WTC11 (cell line): ENCODE measurements around the gene GUCA2A. TPM values are rescaled to one million over a fixed set of nuclear protein-coding genes. Genes with fewer than 3 reads are reported as not detected.

ENCODE experiments used
- ATF1 ChIP-seq: sonication (generic); formaldehyde crosslinking; IDR thresholded peaks from 2 replicates; pipeline ENCODE4 v1.8.1; 2023; ENCODE audit warnings: mild to moderate bottlenecking, moderate library complexity, missing genetic modification reagents
- ATF6 ChIP-seq: sonication (generic); formaldehyde crosslinking; IDR thresholded peaks from 2 replicates; pipeline ENCODE4 v1.8.1; 2023; ENCODE audit warnings: mild to moderate bottlenecking, missing genetic modification reagents
- CTCF ChIP-seq: fragments of 200-600 bp; IDR thresholded peaks from 2 replicates; pipeline ENCODE4 v1.8.0; 2022; ENCODE audit warnings: antibody characterized with exemption
- ELF4 ChIP-seq: sonication (generic); formaldehyde crosslinking; IDR thresholded peaks from 2 replicates; pipeline ENCODE4 v1.8.1; 2022; ENCODE audit warnings: low read depth, mild to moderate bottlenecking, moderate library complexity, missing genetic modification reagents
- FOXK1 ChIP-seq: sonication (generic); formaldehyde crosslinking; IDR thresholded peaks from 2 replicates; pipeline ENCODE4 v1.8.0; 2022; ENCODE audit warnings: mild to moderate bottlenecking, moderate library complexity, missing genetic modification reagents
- GABPB1 ChIP-seq: sonication (generic); formaldehyde crosslinking; IDR thresholded peaks from 2 replicates; pipeline ENCODE4 v1.8.1; 2023; ENCODE audit warnings: mild to moderate bottlenecking, missing genetic modification reagents
- GRHL2 ChIP-seq: fragments of 250-450 bp; sonication (Bioruptor Pico); IDR thresholded peaks from 2 replicates; pipeline ENCODE4 v1.8.0; 2022; ENCODE audit warnings: mild to moderate bottlenecking, moderate library complexity; ENCODE audit not compliant: insufficient replicate concordance, severe bottlenecking
- MLX ChIP-seq: sonication (generic); formaldehyde crosslinking; IDR thresholded peaks from 2 replicates; pipeline ENCODE4 v1.8.1; 2023; ENCODE audit warnings: mild to moderate bottlenecking, missing genetic modification reagents, moderate library complexity
- MYBL2 ChIP-seq: sonication (generic); formaldehyde crosslinking; IDR thresholded peaks from 2 replicates; pipeline ENCODE4 v1.8.1; 2023; ENCODE audit warnings: mild to moderate bottlenecking, moderate library complexity, missing genetic modification reagents
- NFE2L1 ChIP-seq: sonication (generic); formaldehyde crosslinking; IDR thresholded peaks from 2 replicates; pipeline ENCODE4 v1.8.1; 2023; ENCODE audit warnings: missing genetic modification reagents
- NR2C2 ChIP-seq: sonication (generic); formaldehyde crosslinking; IDR thresholded peaks from 2 replicates; pipeline ENCODE4 v1.8.0; 2022; ENCODE audit warnings: mild to moderate bottlenecking, missing genetic modification reagents
- NR3C1 ChIP-seq: sonication (generic); formaldehyde crosslinking; conservative IDR thresholded peaks from 2 replicates; pipeline ENCODE4 v1.8.1; 2023; ENCODE audit warnings: low read depth, mild to moderate bottlenecking, missing genetic modification reagents
- OVOL2 ChIP-seq: fragments of 250-450 bp; sonication (Bioruptor Pico); IDR thresholded peaks from 2 replicates; pipeline ENCODE4 v1.9.0; 2021; ENCODE audit warnings: mild to moderate bottlenecking, borderline replicate concordance
- PREB ChIP-seq: sonication (generic); formaldehyde crosslinking; IDR thresholded peaks from 2 replicates; pipeline ENCODE4 v1.8.1; 2022; ENCODE audit warnings: mild to moderate bottlenecking, missing genetic modification reagents, moderate library complexity, borderline replicate concordance
- SMAD4 ChIP-seq: sonication (generic); formaldehyde crosslinking; IDR thresholded peaks from 2 replicates; pipeline ENCODE4 v1.8.0; 2022; ENCODE audit warnings: mild to moderate bottlenecking, missing genetic modification reagents
- SP1 ChIP-seq: sonication (generic); formaldehyde crosslinking; conservative IDR thresholded peaks from 2 replicates; pipeline ENCODE4 v1.8.1; 2022; ENCODE audit warnings: missing genetic modification reagents
- TEAD1 ChIP-seq: sonication (generic); formaldehyde crosslinking; IDR thresholded peaks from 2 replicates; pipeline ENCODE4 v1.8.0; 2022; ENCODE audit warnings: mild to moderate bottlenecking, missing genetic modification reagents
- ZBTB21 ChIP-seq: sonication (generic); formaldehyde crosslinking; IDR thresholded peaks from 2 replicates; pipeline ENCODE4 v1.8.1; 2023; ENCODE audit warnings: mild to moderate bottlenecking, missing genetic modification reagents, borderline replicate concordance
- ZNF121 ChIP-seq: sonication (generic); formaldehyde crosslinking; IDR thresholded peaks from 2 replicates; pipeline ENCODE4 v1.8.0; 2023; ENCODE audit warnings: missing genetic modification reagents
- ZNF232 ChIP-seq: sonication (generic); formaldehyde crosslinking; IDR thresholded peaks from 2 replicates; pipeline ENCODE4 v1.8.0; 2022; ENCODE audit warnings: mild to moderate bottlenecking, missing genetic modification reagents
- ZNF512 ChIP-seq: sonication (generic); formaldehyde crosslinking; IDR thresholded peaks from 2 replicates; pipeline ENCODE4 v1.8.1; 2022; ENCODE audit warnings: missing genetic modification reagents, borderline replicate concordance
- ZNF671 ChIP-seq: fragments of 250-450 bp; sonication (Bioruptor Pico); IDR thresholded peaks from 2 replicates; pipeline ENCODE4 v1.8.0; 2021; ENCODE audit warnings: mild to moderate bottlenecking
- total RNA-seq: library from RNA; stranded (reverse); gene quantifications from 3 replicates; pipeline ENCODE4 v1.2.3, GENCODE V29; 2021
- TF ChIP-seq, protein P1 (sequence below): fragments of 250-450 bp; sonication (Bioruptor Pico); IDR thresholded peaks from 2 replicates; pipeline ENCODE4 v1.9.0; 2021; ENCODE audit warnings: mild to moderate bottlenecking
- TF ChIP-seq, protein P2 (sequence below): sonication (generic); formaldehyde crosslinking; IDR thresholded peaks from 2 replicates; pipeline ENCODE4 v1.8.0; 2022; ENCODE audit warnings: mild to moderate bottlenecking, missing genetic modification reagents

Gene GUCA2A
- total RNA-seq, 1 experiment from 2014 or later, result not detected

DNA sequence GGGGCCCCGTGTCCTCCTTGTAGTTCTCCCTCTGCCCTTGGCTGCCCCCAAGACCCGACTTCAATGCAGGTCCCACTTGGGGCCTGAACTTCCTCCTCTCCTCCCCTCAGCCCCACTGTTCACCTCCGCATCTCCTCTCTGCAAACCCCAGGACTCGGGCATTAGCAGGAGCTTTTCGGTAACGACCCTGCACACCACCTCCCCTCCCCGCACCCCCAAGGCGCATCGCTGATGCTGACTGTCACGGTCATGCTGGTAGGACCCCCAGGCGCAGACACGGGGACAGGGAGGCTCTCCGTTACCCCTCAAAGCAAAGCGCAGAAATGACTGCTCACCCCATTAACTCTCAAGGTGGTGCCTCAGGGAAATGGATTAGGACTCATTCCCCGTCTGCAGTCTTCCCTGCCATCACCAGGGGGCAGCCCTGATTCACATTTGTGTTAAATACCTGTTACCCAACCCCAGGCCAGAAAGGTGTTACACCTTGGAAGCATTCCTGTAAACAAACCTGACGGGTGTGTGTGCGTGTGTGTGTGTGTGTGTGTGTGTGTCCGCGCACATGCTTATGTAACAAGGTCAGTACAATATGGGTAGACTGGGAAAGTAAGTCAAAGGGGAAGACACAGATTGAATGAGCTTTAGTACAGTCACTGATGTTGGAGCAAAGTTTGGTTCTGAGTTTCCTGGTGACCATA lies 17.8 kb downstream of the GUCA2A start (continued):
- TF ChIP-seq CTCF (peak; percentile 79), OVOL2 (CRISPR knock-in tag) (no peak), ELF4 (CRISPR knock-in tag) (no peak), ZBTB21 (CRISPR knock-in tag) (no peak), NR2C2 (CRISPR knock-in tag) (no peak), NFE2L1 (CRISPR knock-in tag) (no peak), ZNF671 (CRISPR knock-in tag) (no peak), NR3C1 (CRISPR knock-in tag) (no peak), SMAD4 (CRISPR knock-in tag) (no peak), TEAD1 (CRISPR knock-in tag) (0 out of 2 replicates have a peak, but pooled peaks have one; percentile 25), ZNF232 (CRISPR knock-in tag) (no peak), FOXK1 (CRISPR knock-in tag) (peak; percentile 78), MYBL2 (no peak), GRHL2 (CRISPR knock-in tag) (no peak), ZNF512 (CRISPR knock-in tag) (no peak), ZNF121 (CRISPR knock-in tag) (no peak), MLX (CRISPR knock-in tag) (no peak), SP1 (CRISPR knock-in tag) (no peak), PREB (no peak), GABPB1 (no peak), ATF1 (CRISPR knock-in tag) (no peak), ATF6 (no peak)
- TF ChIP-seq, protein P1, sequence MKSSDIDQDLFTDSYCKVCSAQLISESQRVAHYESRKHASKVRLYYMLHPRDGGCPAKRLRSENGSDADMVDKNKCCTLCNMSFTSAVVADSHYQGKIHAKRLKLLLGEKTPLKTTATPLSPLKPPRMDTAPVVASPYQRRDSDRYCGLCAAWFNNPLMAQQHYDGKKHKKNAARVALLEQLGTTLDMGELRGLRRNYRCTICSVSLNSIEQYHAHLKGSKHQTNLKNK, result no peak
- TF ChIP-seq, protein P2, sequence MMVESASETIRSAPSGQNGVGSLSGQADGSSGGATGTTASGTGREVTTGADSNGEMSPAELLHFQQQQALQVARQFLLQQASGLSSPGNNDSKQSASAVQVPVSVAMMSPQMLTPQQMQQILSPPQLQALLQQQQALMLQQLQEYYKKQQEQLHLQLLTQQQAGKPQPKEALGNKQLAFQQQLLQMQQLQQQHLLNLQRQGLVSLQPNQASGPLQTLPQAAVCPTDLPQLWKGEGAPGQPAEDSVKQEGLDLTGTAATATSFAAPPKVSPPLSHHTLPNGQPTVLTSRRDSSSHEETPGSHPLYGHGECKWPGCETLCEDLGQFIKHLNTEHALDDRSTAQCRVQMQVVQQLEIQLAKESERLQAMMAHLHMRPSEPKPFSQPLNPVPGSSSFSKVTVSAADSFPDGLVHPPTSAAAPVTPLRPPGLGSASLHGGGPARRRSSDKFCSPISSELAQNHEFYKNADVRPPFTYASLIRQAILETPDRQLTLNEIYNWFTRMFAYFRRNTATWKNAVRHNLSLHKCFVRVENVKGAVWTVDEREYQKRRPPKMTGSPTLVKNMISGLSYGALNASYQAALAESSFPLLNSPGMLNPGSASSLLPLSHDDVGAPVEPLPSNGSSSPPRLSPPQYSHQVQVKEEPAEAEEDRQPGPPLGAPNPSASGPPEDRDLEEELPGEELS (CRISPR knock-in tag), result 0 out of 2 replicates have a peak, but pooled peaks have one; percentile 39
